Activated B cell treated with CpG ODN at 0.5 μM for 24 hours (primary cell): ENCODE data around the gene ADAM11. TPM values are rescaled to one million over a fixed set of nuclear protein-coding genes. Genes with fewer than 3 reads are reported as not detected.

Experiments used
- ATAC-seq: fragments of 200-7000 bp; cut with Tn5 transposase; one replicate; pipeline ENCODE4 v1.10.0; 2021; ENCODE audit warnings: low read depth, mild to moderate bottlenecking, moderate library complexity
- CTCF ChIA-PET: fragments of 350-600 bp; sonication (Branson Sonifier 250); formaldehyde crosslinking; loops from one replicate; lab custom pipeline; 2021; ENCODE audit warnings: antibody characterized with exemption; lab: Charles Lee
- POLR2A ChIA-PET: fragments of 350-600 bp; sonication (Branson Sonifier 250); formaldehyde crosslinking; loops from one replicate; lab custom pipeline; 2021; ENCODE audit warnings: antibody characterized with exemption; lab: Charles Lee
- DNase-seq: peaks from one replicate; pipeline ENCODE4 v3.0.0; 2022
- H3K27ac Mint-ChIP-seq: one replicate; pipeline ENCODE4 v1.8.0; 2020; ENCODE audit warnings: mixed read lengths
- H3K27me3 Mint-ChIP-seq: one replicate; pipeline ENCODE4 v1.8.0; 2021; ENCODE audit warnings: mixed read lengths
- H3K36me3 Mint-ChIP-seq: one replicate; pipeline ENCODE4 v1.8.0; 2021; ENCODE audit warnings: low read depth, mixed read lengths
- H3K4me1 Mint-ChIP-seq: one replicate; pipeline ENCODE4 v1.8.0; 2021; ENCODE audit warnings: mixed read lengths
- H3K4me3 Mint-ChIP-seq: one replicate; pipeline ENCODE4 v1.8.0; 2020; ENCODE audit warnings: mild to moderate bottlenecking, mixed read lengths
- H3K9me3 Mint-ChIP-seq: one replicate; pipeline ENCODE4 v1.8.0; 2020; ENCODE audit warnings: mixed read lengths
- CTCF ChIP-seq: fragments of 200-600 bp; IDR thresholded peaks from one replicate; pipeline ENCODE4 v1.8.0; 2022; ENCODE audit warnings: antibody characterized with exemption, mild to moderate bottlenecking
- intact Hi-C: fragments of 100-400 bp; cut with micrococcal nuclease; formaldehyde crosslinking; loops from one replicate; pipeline ENCODE4 v1.15.1; 2024
- total RNA-seq: library from RNA; stranded (reverse); gene quantifications from 2 replicates; pipeline ENCODE4 v1.2.3, GENCODE V29; 2022

ADAM11 gene
- total RNA-seq, 1 donor from 2014 or later, result 0.09 TPM

GRCh38 chr17:44759086-44759915, 513 bp downstream of the ADAM11 start:
- Mint-ChIP-seq H3K9me3 (no peaks in the 10 kb centered on the region), H3K27ac (no peak overlapping the region), H3K4me3 (peak overlapping the region; percentile 24), H3K36me3 (no peaks in the 10 kb centered on the region), H3K4me1 (peaks cover 3% of the 10 kb centered on the region), H3K27me3 (peaks cover 26% of the 10 kb centered on the region)
- ATAC-seq, result no peak
- intact Hi-C loops, result no loop called here
- CTCF ChIA-PET, result no interaction called here
- POLR2A ChIA-PET, result interaction anchor here (1.0 kb wide), 1 partner anchor 23 kb away, joined by 4 read pairs; no protein-coding TSS in a partner anchor
- no peak for DNase-seq
- TF ChIP-seq CTCF, result no peak

- H3K4me3 Mint-ChIP-seq, result no peak overlapping the region
- DNase-seq (no peak), ATAC-seq (no peak)
- CTCF ChIA-PET, result no interaction called here
- TF ChIP-seq CTCF, result no peak
- POLR2A ChIA-PET, result no interaction called here
- H3K27me3 Mint-ChIP-seq, result peaks cover 26% of the 10 kb centered on the region
- no peaks in the 10 kb centered on the region for H3K36me3 Mint-ChIP-seq
- H3K27ac Mint-ChIP-seq, result no peak overlapping the region
- intact Hi-C loops, result no loop called here
- no peaks in the 10 kb centered on the region for H3K9me3 Mint-ChIP-seq
- peaks cover 3% of the 10 kb centered on the region for H3K4me1 Mint-ChIP-seq
Measured at GRCh38 chr17:44759916-44760243, 1.1 kb downstream of the ADAM11 start.

DNA sequence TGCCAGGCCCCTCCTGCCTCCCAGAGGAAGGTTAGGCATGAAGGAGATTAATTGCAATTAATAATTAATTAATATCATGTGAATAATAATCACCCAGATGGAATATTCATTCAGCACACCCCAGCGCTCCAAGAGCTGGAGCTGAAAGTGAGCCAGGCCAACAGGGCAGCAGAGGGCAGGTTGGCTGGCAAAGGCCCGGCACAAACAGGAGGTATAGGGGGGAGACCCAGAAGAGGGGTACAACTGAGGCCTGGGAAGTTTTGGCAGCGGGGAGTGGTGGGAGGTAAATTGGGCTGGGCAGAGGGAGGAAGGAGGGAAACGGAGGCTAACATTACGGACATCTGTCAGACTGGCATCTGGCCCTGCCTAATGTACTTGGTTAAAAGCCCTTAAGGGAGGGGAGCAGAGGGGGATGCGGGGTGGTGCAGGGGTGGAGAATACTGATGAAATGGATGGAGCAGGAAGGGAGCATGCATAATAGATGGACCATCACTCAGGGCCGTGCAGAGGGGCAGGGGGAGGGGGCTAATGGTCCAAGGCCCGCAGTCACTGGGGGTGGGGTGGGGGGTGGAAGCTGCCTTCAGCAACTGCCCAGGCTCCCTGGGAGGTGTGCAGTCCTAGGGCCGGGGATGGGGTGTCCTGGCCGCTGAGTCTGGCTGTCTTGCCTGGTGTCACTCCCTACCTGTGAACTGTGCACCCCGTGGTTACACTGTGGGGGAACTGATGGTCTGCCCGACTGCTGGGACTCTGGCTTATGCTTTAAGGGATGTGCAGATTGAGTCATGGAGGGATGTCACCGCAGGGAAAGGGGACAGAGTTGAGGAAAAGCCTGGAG, 1.9 kb downstream of the ADAM11 start:
- Mint-ChIP-seq H3K27me3 (peaks cover 26% of the 10 kb centered on the region), H3K9me3 (no peaks in the 10 kb centered on the region), H3K4me1 (peaks cover 3% of the 10 kb centered on the region), H3K36me3 (no peaks in the 10 kb centered on the region), H3K27ac (no peak overlapping the region), H3K4me3 (no peak overlapping the region)
- CTCF ChIA-PET, result no interaction called here
- POLR2A ChIA-PET, result no interaction called here
- ATAC-seq, result no peak
- TF ChIP-seq CTCF, result no peak
- DNase-seq, result no peak
- intact Hi-C loops, result no loop called here

DNA sequence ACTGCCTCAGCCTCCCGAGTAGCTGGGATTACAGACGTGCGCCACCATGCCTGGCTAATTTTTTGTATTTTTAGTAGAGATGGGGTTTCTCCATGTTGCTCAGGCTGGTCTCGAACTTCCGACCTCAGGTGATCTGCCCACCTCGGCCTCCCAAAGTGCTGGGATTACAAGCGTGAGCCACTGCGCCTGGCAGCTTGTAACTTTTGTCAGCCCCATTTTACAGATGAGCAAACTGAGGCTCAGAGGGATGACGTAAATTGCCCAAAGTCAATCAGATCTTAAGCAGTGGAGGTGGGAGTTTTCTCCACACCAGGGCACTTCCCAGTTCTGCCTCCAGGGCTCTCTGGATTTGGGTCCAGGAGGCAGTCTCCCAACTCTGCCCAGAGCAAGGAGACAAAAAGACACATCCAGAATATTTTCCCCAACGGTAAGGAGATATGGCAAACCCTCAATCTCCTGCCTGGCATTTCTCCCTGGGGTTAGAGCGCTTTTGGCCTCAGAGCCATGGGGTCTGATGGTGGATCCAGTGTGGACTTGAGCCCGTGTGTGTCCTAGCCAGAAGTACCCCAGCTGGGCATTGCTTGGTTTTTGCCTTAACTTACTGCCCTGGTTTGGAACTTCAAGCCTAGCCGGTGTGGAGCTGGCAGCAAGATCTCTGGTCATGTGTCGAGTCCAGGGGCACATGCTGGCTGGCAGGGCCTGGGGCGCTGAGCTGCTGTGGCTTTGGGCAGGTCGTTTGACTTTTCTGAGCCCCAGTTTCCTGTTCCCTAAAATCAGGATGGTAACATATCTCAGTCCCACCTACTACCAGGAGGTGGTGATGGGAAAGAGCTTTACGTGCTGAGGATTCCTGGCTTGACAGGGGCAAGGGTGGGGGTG, 3.4 kb downstream of the ADAM11 start:
- peaks cover 22% of the 10 kb centered on the region for H3K27me3 Mint-ChIP-seq
- CTCF ChIA-PET, result interaction anchor here (0.6 kb wide), 1 partner anchor 9 kb away, joined by 3 read pairs; no protein-coding TSS in a partner anchor
- POLR2A ChIA-PET, result no interaction called here
- no peaks in the 10 kb centered on the region for H3K36me3 Mint-ChIP-seq
- H3K4me1 Mint-ChIP-seq, result peaks cover 3% of the 10 kb centered on the region
- no peak for TF ChIP-seq CTCF
- H3K27ac Mint-ChIP-seq, result no peak overlapping the region
- H3K9me3 Mint-ChIP-seq, result no peaks in the 10 kb centered on the region
- ATAC-seq (no peak), DNase-seq (no peak)
- intact Hi-C loops, result no loop called here
- H3K4me3 Mint-ChIP-seq, result no peak overlapping the region
